Measurements from ENCODE around the gene KCNK10.

- TF ChIP-seq, protein P1, sequence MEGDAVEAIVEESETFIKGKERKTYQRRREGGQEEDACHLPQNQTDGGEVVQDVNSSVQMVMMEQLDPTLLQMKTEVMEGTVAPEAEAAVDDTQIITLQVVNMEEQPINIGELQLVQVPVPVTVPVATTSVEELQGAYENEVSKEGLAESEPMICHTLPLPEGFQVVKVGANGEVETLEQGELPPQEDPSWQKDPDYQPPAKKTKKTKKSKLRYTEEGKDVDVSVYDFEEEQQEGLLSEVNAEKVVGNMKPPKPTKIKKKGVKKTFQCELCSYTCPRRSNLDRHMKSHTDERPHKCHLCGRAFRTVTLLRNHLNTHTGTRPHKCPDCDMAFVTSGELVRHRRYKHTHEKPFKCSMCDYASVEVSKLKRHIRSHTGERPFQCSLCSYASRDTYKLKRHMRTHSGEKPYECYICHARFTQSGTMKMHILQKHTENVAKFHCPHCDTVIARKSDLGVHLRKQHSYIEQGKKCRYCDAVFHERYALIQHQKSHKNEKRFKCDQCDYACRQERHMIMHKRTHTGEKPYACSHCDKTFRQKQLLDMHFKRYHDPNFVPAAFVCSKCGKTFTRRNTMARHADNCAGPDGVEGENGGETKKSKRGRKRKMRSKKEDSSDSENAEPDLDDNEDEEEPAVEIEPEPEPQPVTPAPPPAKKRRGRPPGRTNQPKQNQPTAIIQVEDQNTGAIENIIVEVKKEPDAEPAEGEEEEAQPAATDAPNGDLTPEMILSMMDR (conservative IDR thresholded peaks at IDR 0.05; ENCODE audit: low read depth, low read length), result no peak
- no peak for TF ChIP-seq EZH2 (IDR thresholded peaks at IDR 0.05; ENCODE audit: borderline replicate concordance, low read depth, low read length, poor library complexity, severe bottlenecking)
Measured at GRCh38 chr14:88168025-88168424, 155.0 kb downstream of the KCNK10 start.
